Subcutaneous adipose tissue (tissue), 4 donors: Measurements from ENCODE around the gene TMEM79. TPM values are rescaled to one million over a fixed set of nuclear protein-coding genes. Genes with fewer than 3 reads are reported as not detected.

Source experiments
- CTCF ChIP-seq: fragments of 450-650 bp; IDR thresholded peaks from one replicate; pipeline ENCODE4 v1.5.1; 2016; ENCODE audit warnings: low read depth, mild to moderate bottlenecking, control low read depth, antibody characterized with exemption, moderate library complexity
- total RNA-seq, 4 donors: library from RNA; depleted of rRNA; stranded (reverse); fragments of >200 nt; gene quantifications; one replicate each; pipeline ENCODE4 v1.1.0, GENCODE V29; 2016

The TMEM79 gene
- total RNA-seq, 4 donors from 2014 or later: 1.0 to 2.3 (median 2.2) TPM; not detected in 1

GRCh38 chr1:156244712-156245111 is 39.4 kb upstream of the TMEM79 start:
- no peak for TF ChIP-seq CTCF

GRCh38 chr1:156245451-156246232 is 38.5 kb upstream of the TMEM79 start:
- no peak for TF ChIP-seq CTCF

GRCh38 chr1:156246241-156246780 is 37.8 kb upstream of the TMEM79 start:
- no peak for TF ChIP-seq CTCF

GRCh38 chr1:156246781-156247459 is 37.2 kb upstream of the TMEM79 start:
- no peak for TF ChIP-seq CTCF

GRCh38 chr1:156247460-156248322 is 36.4 kb upstream of the TMEM79 start, which contains the start of gene PAQR6:
Gene PAQR6 (minus strand): TSS chr1:156248056. CDS start chr1:156246731, 1,325 bp downstream.
- TF ChIP-seq CTCF: no peak

GRCh38 chr1:156248323-156248683 is 35.8 kb upstream of the TMEM79 start:
- TF ChIP-seq CTCF: no peak
